ENCODE measurements around the gene SNAPC2.
"Not testable (repeated sequence)": the region's sequence is repeated elsewhere in the genome, so short reads cannot be mapped to it uniquely, and the experiment has no call there.

SNAPC2 gene

DNA sequence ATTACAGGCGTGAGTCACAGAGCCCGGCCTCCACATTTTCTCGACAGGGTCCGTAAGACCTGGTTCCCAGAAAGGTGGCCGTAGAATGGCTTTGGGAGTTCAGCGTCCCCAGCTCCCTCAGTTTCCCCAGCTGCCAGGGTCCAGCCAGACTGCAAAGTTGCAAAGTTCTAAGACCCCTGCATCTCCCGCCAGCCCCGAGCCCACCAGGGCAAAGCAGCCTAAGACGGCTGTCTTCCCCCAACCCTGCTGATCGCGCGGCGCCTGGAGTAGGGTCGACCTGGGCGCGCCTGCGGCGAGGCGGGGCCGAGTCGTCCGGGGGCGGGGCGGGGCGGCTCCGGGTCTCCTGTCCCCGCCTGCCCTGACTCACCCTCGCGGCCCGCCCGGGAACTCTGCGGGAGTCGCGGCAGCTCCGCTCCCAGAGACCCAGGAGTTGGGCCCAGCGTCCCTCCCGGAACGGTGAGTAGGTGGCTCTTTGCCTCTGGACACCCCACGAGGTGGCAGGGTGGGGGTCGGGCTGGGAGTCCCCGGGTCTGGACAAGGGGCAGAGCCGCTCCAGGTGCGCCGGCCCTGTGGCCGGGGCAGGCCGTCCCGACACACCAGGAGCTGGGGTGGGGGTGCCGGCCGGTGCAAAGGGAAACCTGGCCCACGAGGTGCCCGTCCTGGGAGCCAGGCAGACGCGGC, 31.9 kb upstream of the SNAPC2 start, which contains the start of gene LRRC8E:
Gene LRRC8E, plus strand, starts transcription at position 366 of the 681 bp plus-strand sequence. CDS start 7,094 bp downstream, outside the sequence.
- DNase-seq (ENCODE audit: low spot score): no peak

- no peak for DNase-seq (ENCODE audit: low spot score)
Measured at GRCh38 chr19:7888826-7889217, 31.3 kb upstream of the SNAPC2 start.

GRCh38 chr19:7893362-7894101, 26.6 kb upstream of the SNAPC2 start:
- not testable (repeated sequence) for DNase-seq (ENCODE audit: low spot score)

GRCh38 chr19:7894612-7895309, 25.4 kb upstream of the SNAPC2 start:
- no peak for DNase-seq (ENCODE audit: low spot score)

- DNase-seq (ENCODE audit: low spot score): no peak
Measured at GRCh38 chr19:7895565-7895964, 24.6 kb upstream of the SNAPC2 start.

GRCh38 chr19:7897292-7897691, 22.8 kb upstream of the SNAPC2 start:
- DNase-seq (ENCODE audit: low spot score): no peak

GRCh38 chr19:7898967-7899366, 21.2 kb upstream of the SNAPC2 start:
- no peak for DNase-seq (ENCODE audit: low spot score)

DNA sequence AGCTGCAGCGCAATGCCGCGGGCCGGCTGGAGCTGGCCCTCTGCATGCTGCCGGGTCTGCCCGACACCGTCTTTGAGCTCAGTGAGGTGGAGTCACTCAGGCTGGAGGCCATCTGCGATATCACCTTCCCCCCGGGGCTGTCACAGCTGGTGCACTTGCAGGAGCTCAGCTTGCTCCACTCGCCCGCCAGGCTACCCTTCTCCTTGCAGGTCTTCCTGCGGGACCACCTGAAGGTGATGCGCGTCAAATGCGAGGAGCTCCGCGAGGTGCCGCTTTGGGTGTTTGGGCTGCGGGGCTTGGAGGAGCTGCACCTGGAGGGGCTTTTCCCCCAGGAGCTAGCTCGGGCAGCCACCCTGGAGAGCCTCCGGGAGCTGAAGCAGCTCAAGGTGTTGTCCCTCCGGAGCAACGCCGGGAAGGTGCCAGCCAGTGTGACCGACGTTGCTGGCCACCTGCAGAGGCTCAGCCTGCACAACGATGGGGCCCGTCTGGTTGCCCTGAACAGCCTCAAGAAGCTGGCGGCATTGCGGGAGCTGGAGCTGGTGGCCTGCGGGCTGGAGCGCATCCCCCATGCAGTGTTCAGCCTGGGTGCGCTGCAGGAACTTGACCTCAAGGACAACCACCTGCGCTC, 20.3 kb upstream of the SNAPC2 start:
- DNase-seq (ENCODE audit: low spot score): no peak

- DNase-seq (ENCODE audit: low spot score): no peak
Measured at GRCh38 chr19:7900401-7900870, 19.7 kb upstream of the SNAPC2 start.

GRCh38 chr19:7900931-7901330, 19.2 kb upstream of the SNAPC2 start:
- no peak for DNase-seq (ENCODE audit: low spot score)

- DNase-seq (ENCODE audit: low spot score): no peak
Measured at GRCh38 chr19:7901337-7901736, 18.8 kb upstream of the SNAPC2 start.

DNA sequence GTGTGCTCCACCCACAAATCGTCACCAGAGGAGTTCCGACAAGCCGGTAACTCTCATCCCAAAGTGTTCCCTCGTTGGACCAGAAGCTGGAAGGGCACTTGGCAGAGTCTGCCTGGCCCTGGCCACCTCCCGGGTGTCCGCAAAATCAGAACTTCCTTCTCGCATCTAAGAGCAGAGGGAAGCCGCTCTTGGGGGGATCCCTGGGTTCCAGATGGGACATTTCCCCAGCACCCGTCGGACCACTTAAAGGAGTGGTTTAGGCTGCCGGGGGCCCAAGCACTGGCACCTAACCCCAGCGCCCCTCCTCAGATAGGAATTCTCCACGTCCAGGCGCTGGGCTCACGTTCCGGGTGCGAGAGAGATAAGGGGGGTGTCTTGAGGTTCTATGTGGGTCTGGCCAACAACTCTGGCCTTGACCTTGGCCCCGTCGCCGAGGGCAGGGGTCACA, 17.3 kb upstream of the SNAPC2 start:
- no peak for DNase-seq (ENCODE audit: low spot score)

- DNase-seq (ENCODE audit: low spot score): peak; percentile 99
Measured at GRCh38 chr19:7903244-7904073, 16.7 kb upstream of the SNAPC2 start, which contains the start of gene MAP2K7. Gene MAP2K7, plus strand, starts transcription at chr19:7903877. Its CDS starts 68 bp downstream, at chr19:7903945.

- DNase-seq (ENCODE audit: low spot score): no peak
Measured at GRCh38 chr19:7904074-7905020, 15.8 kb upstream of the SNAPC2 start.

DNA sequence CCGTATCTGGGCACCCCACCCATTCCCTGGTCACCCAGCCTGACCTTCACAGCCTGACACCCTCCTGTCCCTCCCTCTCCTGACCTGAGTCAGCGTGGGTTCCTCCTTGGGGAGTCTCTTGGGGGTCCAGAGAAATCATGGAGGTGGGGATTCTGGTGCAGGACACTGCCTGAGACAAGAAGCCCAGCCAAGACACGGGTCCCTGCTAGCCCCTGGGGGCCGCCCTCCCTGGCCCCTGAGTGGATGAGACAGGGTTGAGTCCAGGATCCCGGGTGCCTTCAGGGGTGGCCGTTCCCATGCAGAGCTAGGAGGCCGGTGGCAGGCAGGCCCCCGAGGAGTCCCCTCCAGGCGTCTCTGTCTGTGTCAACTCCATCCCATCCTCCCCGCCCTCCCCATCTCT, 14.9 kb upstream of the SNAPC2 start:
- no peak for DNase-seq (ENCODE audit: low spot score)

DNA sequence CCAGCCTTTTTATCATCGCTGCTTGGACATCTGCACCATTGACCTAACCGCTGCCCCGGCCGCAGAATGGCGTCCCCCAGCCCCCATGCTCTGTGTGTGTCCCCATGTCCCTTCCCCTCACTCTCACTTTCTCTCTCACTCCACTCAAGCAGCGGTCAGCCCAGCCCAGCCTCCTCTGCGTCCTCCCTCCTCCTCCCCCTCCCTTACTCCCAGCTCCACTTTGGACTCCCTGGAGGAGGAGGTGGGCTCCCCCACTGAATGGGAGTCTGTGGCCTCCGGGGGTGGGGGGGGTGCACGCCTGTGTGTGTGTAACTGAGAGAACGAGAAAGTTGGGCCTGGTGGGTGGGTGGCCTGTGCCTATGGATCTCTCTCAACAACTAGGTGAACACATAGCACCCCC, 14.3 kb upstream of the SNAPC2 start:
- no peak for DNase-seq (ENCODE audit: low spot score)

DNA sequence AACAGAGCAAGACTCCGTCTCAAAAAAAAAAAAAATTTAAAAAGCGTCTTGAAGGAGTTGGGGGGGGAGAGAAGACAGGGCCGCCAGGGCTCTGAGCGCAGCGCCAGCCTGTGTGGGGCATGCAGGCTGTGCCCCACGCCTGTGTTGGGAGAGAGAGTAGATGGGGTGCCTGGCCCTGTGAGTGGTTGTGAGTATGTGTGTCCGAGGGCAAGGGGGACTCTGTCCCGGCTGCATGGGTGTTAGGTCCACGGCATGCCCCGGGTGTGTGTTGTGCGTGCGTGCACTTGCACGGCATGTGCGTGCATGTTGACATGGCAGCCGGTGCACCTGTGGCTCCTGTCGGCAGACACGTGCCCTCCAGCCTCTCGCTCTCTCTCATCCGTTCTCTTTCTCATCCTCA, 13.0 kb upstream of the SNAPC2 start:
- no peak for DNase-seq (ENCODE audit: low spot score)

DNA sequence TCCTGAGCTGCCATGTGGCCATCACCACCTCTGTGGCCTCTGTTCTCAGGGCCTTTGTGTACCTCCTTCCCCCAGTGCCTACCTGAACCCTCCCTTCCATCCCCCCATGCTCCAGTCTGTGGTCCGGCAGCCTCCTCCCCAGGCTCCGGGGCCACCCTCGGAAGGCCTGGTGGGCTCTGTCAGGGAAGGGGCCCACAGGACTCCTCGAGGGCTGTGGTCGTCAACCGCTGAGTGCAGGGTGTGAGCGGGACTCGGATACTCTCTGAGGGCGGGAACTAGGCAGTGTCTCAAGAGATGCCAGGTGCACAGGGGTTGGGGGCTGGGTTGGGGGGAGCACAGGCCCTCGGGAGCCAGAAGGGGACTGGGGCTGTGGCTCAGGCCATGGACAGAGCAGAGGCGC, 12.6 kb upstream of the SNAPC2 start:
- no peak for DNase-seq (ENCODE audit: low spot score)

GRCh38 chr19:7908078-7908699, 11.9 kb upstream of the SNAPC2 start:
- no peak for DNase-seq (ENCODE audit: low spot score)
